Measurements from ENCODE around the gene CFAP53. TPM values are rescaled to one million over a fixed set of nuclear protein-coding genes. Genes with fewer than 3 reads are reported as not detected.

Gene CFAP53
- total and polyA plus RNA-seq, 2 experiments from 2014 or later: 0.11 to 0.48 TPM

GRCh38 chr18:50275503-50276036 is 9.3 kb upstream of the CFAP53 start:
- H3K27ac ChIP-seq: no peak overlapping the region
- H3K4me3 ChIP-seq: no peak overlapping the region
- in situ Hi-C loops (cut with MboI): no loop called here
- no peaks in the 10 kb centered on the region for H4K20me1 ChIP-seq (ENCODE audit: insufficient read depth)
- no peak overlapping the region for H2AFZ ChIP-seq
- no peaks in the 10 kb centered on the region for H3K27me3 ChIP-seq (replicated peaks; ENCODE audit: insufficient read depth)
- no peak overlapping the region for H3K4me2 ChIP-seq (ENCODE audit: unreplicated experiment)
- WGBS, 2 experiments (ENCODE audit: low coverage in 1 of 2, low lambda C conversion rate in 2 of 2, missing lambda C conversion rate in 2 of 2): 94 to 97% methylated on average over 16 to 19 of the region's 19 CpGs
- TF ChIP-seq EZH2 (IDR thresholded peaks at IDR 0.05; ENCODE audit: insufficient read depth, poor library complexity, severe bottlenecking): no peak
- TF ChIP-seq EZH2phosphoT487 (IDR thresholded peaks at IDR 0.05; ENCODE audit: insufficient read depth, low read depth): no peak
- H3K9ac ChIP-seq: no peak overlapping the region
- H3F3A ChIP-seq (ENCODE audit: insufficient read depth): peaks cover 17% of the 10 kb centered on the region; the same call in 1 of the 2 replicates
- no peaks in the 10 kb centered on the region for H3K9me3 ChIP-seq (ENCODE audit: low read depth)
- no peak for DNase-seq
- H3K4me1 ChIP-seq (ENCODE audit: insufficient read depth): peaks cover 17% of the 10 kb centered on the region; the same call in 1 of the 2 replicates
- H3K79me2 ChIP-seq (ENCODE audit: insufficient read depth): peaks cover 40% of the 10 kb centered on the region
- H3K36me3 ChIP-seq (ENCODE audit: low read depth): peaks cover 31% of the 10 kb centered on the region; the same call in 1 of the 2 replicates
- no peaks in the 10 kb centered on the region for H3K9me2 ChIP-seq (ENCODE audit: insufficient read depth)

- no peak overlapping the region for H3K4me3 ChIP-seq
- no peaks in the 10 kb centered on the region for H3K9me2 ChIP-seq (ENCODE audit: insufficient read depth)
- H3K9me3 ChIP-seq (ENCODE audit: low read depth): no peaks in the 10 kb centered on the region
- in situ Hi-C loops (cut with MboI): no loop called here
- no peak overlapping the region for H3K27ac ChIP-seq
- no peak overlapping the region for H3K9ac ChIP-seq
- DNase-seq: no peak
- no peak for TF ChIP-seq EZH2 (IDR thresholded peaks at IDR 0.05; ENCODE audit: insufficient read depth, poor library complexity, severe bottlenecking)
- 92 to 95% methylated on average over 10 of the region's 10 CpGs for WGBS, 2 experiments (ENCODE audit: low coverage in 1 of 2, low lambda C conversion rate in 2 of 2, missing lambda C conversion rate in 2 of 2)
- H4K20me1 ChIP-seq (ENCODE audit: insufficient read depth): no peaks in the 10 kb centered on the region
- H2AFZ ChIP-seq: no peak overlapping the region
- H3K36me3 ChIP-seq (ENCODE audit: low read depth): peaks cover 32% of the 10 kb centered on the region; the same call in 1 of the 2 replicates
- H3K4me1 ChIP-seq (ENCODE audit: insufficient read depth): peaks cover 10% of the 10 kb centered on the region; the same call in 1 of the 2 replicates
- H3K27me3 ChIP-seq (replicated peaks; ENCODE audit: insufficient read depth): no peaks in the 10 kb centered on the region
- H3F3A ChIP-seq (ENCODE audit: insufficient read depth): peaks cover 24% of the 10 kb centered on the region; the same call in 1 of the 2 replicates
- H3K79me2 ChIP-seq (ENCODE audit: insufficient read depth): peaks cover 34% of the 10 kb centered on the region
- no peak overlapping the region for H3K4me2 ChIP-seq (ENCODE audit: unreplicated experiment)
Measured at GRCh38 chr18:50274941-50275340, 8.6 kb upstream of the CFAP53 start.

- H3F3A ChIP-seq (ENCODE audit: insufficient read depth): peaks cover 28% of the 10 kb centered on the region; the same call in 1 of the 2 replicates
- H3K9me2 ChIP-seq (ENCODE audit: insufficient read depth): no peaks in the 10 kb centered on the region
- TF ChIP-seq EZH2 (IDR thresholded peaks at IDR 0.05; ENCODE audit: insufficient read depth, poor library complexity, severe bottlenecking) (no peak), EZH2phosphoT487 (IDR thresholded peaks at IDR 0.05; ENCODE audit: insufficient read depth, low read depth) (no peak)
- H3K36me3 ChIP-seq (ENCODE audit: low read depth): peaks cover 36% of the 10 kb centered on the region; the same call in 1 of the 2 replicates
- no peak overlapping the region for H3K4me3 ChIP-seq
- in situ Hi-C loops (cut with MboI): no loop called here
- H4K20me1 ChIP-seq (ENCODE audit: insufficient read depth): no peaks in the 10 kb centered on the region
- WGBS, 2 experiments (ENCODE audit: low coverage in 1 of 2, low lambda C conversion rate in 2 of 2, missing lambda C conversion rate in 2 of 2): 98 to 99% methylated on average over 14 to 17 of the region's 17 CpGs
- peaks cover 25% of the 10 kb centered on the region for H3K79me2 ChIP-seq (ENCODE audit: insufficient read depth)
- H3K27ac ChIP-seq: no peak overlapping the region
- no peak overlapping the region for H3K9ac ChIP-seq
- H3K4me2 ChIP-seq (ENCODE audit: unreplicated experiment): no peak overlapping the region
- 0 out of 2 replicates have a peak, but pooled peaks cover 1% of the 10 kb centered on the region for H3K4me1 ChIP-seq (ENCODE audit: insufficient read depth)
- no peaks in the 10 kb centered on the region for H3K9me3 ChIP-seq (ENCODE audit: low read depth)
- H3K27me3 ChIP-seq (replicated peaks; ENCODE audit: insufficient read depth): no peaks in the 10 kb centered on the region
- no peak overlapping the region for H2AFZ ChIP-seq
- DNase-seq: no peak
Measured at GRCh38 chr18:50274044-50274442, 7.7 kb upstream of the CFAP53 start.

GRCh38 chr18:50273203-50274043 is 7.1 kb upstream of the CFAP53 start:
- Histone ChIP-seq H3K36me3 (ENCODE audit: low read depth) (peaks cover 38% of the 10 kb centered on the region; the same call in 1 of the 2 replicates), H3K4me3 (no peak overlapping the region), H3K27ac (no peak overlapping the region), H4K20me1 (ENCODE audit: insufficient read depth) (no peaks in the 10 kb centered on the region), H3F3A (ENCODE audit: insufficient read depth) (peaks cover 27% of the 10 kb centered on the region; the same call in 1 of the 2 replicates), H2AFZ (no peak overlapping the region), H3K9me2 (ENCODE audit: insufficient read depth) (no peaks in the 10 kb centered on the region), H3K4me2 (ENCODE audit: unreplicated experiment) (no peak overlapping the region), H3K4me1 (ENCODE audit: insufficient read depth) (no peaks in the 10 kb centered on the region), H3K27me3 (replicated peaks; ENCODE audit: insufficient read depth) (no peaks in the 10 kb centered on the region), H3K9me3 (ENCODE audit: low read depth) (no peaks in the 10 kb centered on the region), H3K9ac (no peak overlapping the region), H3K79me2 (ENCODE audit: insufficient read depth) (peaks cover 19% of the 10 kb centered on the region)
- in situ Hi-C loops (cut with MboI): no loop called here
- no peak for DNase-seq
- WGBS, 2 experiments (ENCODE audit: low coverage in 1 of 2, low lambda C conversion rate in 2 of 2, missing lambda C conversion rate in 2 of 2): 90 to 94% methylated on average over 18 to 23 of the region's 23 CpGs
- TF ChIP-seq EZH2phosphoT487 (IDR thresholded peaks at IDR 0.05; ENCODE audit: insufficient read depth, low read depth) (no peak), EZH2 (IDR thresholded peaks at IDR 0.05; ENCODE audit: insufficient read depth, poor library complexity, severe bottlenecking) (no peak)

Data from GM23248 (cell line).